HepG2 (cell line): ENCODE results near the gene HECTD1. TPM values are rescaled to one million over a fixed set of nuclear protein-coding genes. Genes with fewer than 3 reads are reported as not detected.

Experiments
- CHCHD3 ChIP-seq: sonication (generic); formaldehyde crosslinking; IDR thresholded peaks from 2 replicates; pipeline ENCODE4 v1.8.0; 2022; ENCODE audit warnings: mild to moderate bottlenecking, missing genetic modification reagents, moderate library complexity
- ETV6 ChIP-seq: sonication (generic); formaldehyde crosslinking; conservative IDR thresholded peaks from 2 replicates; pipeline ENCODE4 v1.4.0; 2020; ENCODE audit warnings: missing genetic modification reagents
- LBX2 ChIP-seq: sonication (generic); formaldehyde crosslinking; IDR thresholded peaks from 2 replicates; pipeline ENCODE4 v1.5.0; 2020; ENCODE audit warnings: missing genetic modification reagents, mild to moderate bottlenecking, borderline replicate concordance
- NFIB ChIP-seq: sonication (generic); formaldehyde crosslinking; IDR thresholded peaks from 2 replicates; pipeline ENCODE4 v1.9.0; 2021; ENCODE audit warnings: missing genetic modification reagents, mild to moderate bottlenecking, borderline replicate concordance
- PITX1 ChIP-seq: sonication (generic); formaldehyde crosslinking; IDR thresholded peaks from 2 replicates; pipeline ENCODE4 v1.5.1; 2020; ENCODE audit warnings: mild to moderate bottlenecking, missing genetic modification reagents
- SMYD3 ChIP-seq: sonication (generic); formaldehyde crosslinking; IDR thresholded peaks from 2 replicates; pipeline ENCODE4 v1.8.1; 2023; ENCODE audit warnings: mild to moderate bottlenecking, missing genetic modification reagents
- SRSF4 ChIP-seq: fragments of 200-400 bp; formaldehyde crosslinking; IDR thresholded peaks from one replicate; pipeline ENCODE4 v1.6.1; 2018; ENCODE audit warnings: mild to moderate bottlenecking, low read depth, low read length, moderate library complexity; ENCODE audit not compliant: poor library complexity, severe bottlenecking
- THRA ChIP-seq: sonication (generic); formaldehyde crosslinking; IDR thresholded peaks from 2 replicates; pipeline ENCODE4 v1.4.0; 2020; ENCODE audit warnings: missing genetic modification reagents, borderline replicate concordance
- ZKSCAN8 ChIP-seq: IDR thresholded peaks from 2 replicates; pipeline ENCODE4 v1.6.1; 2016; ENCODE audit warnings: borderline replicate concordance, missing genetic modification reagents, missing compliant biosample characterization
- ZNF180 ChIP-seq: sonication (generic); formaldehyde crosslinking; IDR thresholded peaks from 2 replicates; pipeline ENCODE4 v1.4.0; 2020; ENCODE audit warnings: low read depth, missing genetic modification reagents, borderline replicate concordance
- ZNF326 ChIP-seq: sonication (generic); formaldehyde crosslinking; IDR thresholded peaks from 2 replicates; pipeline ENCODE4 v1.4.0; 2020; ENCODE audit warnings: missing genetic modification reagents, borderline replicate concordance
- ZNF350 ChIP-seq: sonication (generic); formaldehyde crosslinking; IDR thresholded peaks from 2 replicates; pipeline ENCODE4 v1.4.0; 2020; ENCODE audit warnings: mild to moderate bottlenecking, low read depth, missing genetic modification reagents, borderline replicate concordance
- ZNF572 ChIP-seq: sonication (generic); formaldehyde crosslinking; IDR thresholded peaks from 2 replicates; pipeline ENCODE4 v1.5.1; 2020; ENCODE audit warnings: mild to moderate bottlenecking, missing genetic modification reagents
- ZNF589 ChIP-seq: sonication (generic); formaldehyde crosslinking; conservative IDR thresholded peaks from 2 replicates; pipeline ENCODE4 v1.8.0; 2022; ENCODE audit warnings: mild to moderate bottlenecking, moderate library complexity, missing genetic modification reagents
- ZNF691 ChIP-seq: sonication (generic); formaldehyde crosslinking; IDR thresholded peaks from 2 replicates; pipeline ENCODE4 v1.4.0; 2020; ENCODE audit warnings: missing genetic modification reagents, low read depth, mild to moderate bottlenecking, borderline replicate concordance
- ZNF782 ChIP-seq: sonication (generic); formaldehyde crosslinking; IDR thresholded peaks from 2 replicates; pipeline ENCODE4 v1.4.0; 2020; ENCODE audit warnings: missing genetic modification reagents, mild to moderate bottlenecking, borderline replicate concordance
- polyA plus RNA-seq, 8 experiments: library from polyadenylated mRNA; depleted of rRNA in 3 of 8; stranded (reverse) in 7 of 8; unstranded in 1 of 8; fragments of >200 nt; fragmentation: Illumina TruSeq in 4 of 8; extraction: Trizol in 4 of 8; gene quantifications; 2 replicates each; pipeline versions ENCODE4 v1.2.1 to v1.2.3, GENCODE V29; 2011 to 2016; ENCODE audit warnings: low read depth in 4 of 8, missing spikeins in 1 of 8, mixed read lengths in 1 of 8; ENCODE audit not compliant: insufficient read depth in 1 of 8
- total RNA-seq, 5 experiments: library from RNA; depleted of rRNA; stranded (reverse); fragments of >200 nt; fragmentation: Illumina TruSeq; extraction: Trizol; gene quantifications; 2 replicates each; pipeline ENCODE4 v1.2.3, GENCODE V29; 2016; ENCODE audit warnings: low read depth in 1 of 5
- TF ChIP-seq, protein P1 (sequence below): sonication (generic); formaldehyde crosslinking; conservative IDR thresholded peaks from 2 replicates; pipeline ENCODE4 v1.8.0; 2022; ENCODE audit warnings: mild to moderate bottlenecking, moderate library complexity, missing genetic modification reagents
- TF ChIP-seq, protein P2 (sequence below): sonication (generic); formaldehyde crosslinking; IDR thresholded peaks from 2 replicates; pipeline ENCODE4 v1.4.0; 2020; ENCODE audit warnings: mild to moderate bottlenecking, missing genetic modification reagents
- TF ChIP-seq, protein P3 (sequence below): IDR thresholded peaks from 2 replicates; pipeline ENCODE4 v1.6.1; 2016; ENCODE audit warnings: low read depth, borderline replicate concordance

The HECTD1 gene
- total and polyA plus RNA-seq, 2 of the 13 experiments (the other 11 are each of a cell fraction or from before 2014, with no cell fraction given), result 312 to 560 TPM

DNA sequence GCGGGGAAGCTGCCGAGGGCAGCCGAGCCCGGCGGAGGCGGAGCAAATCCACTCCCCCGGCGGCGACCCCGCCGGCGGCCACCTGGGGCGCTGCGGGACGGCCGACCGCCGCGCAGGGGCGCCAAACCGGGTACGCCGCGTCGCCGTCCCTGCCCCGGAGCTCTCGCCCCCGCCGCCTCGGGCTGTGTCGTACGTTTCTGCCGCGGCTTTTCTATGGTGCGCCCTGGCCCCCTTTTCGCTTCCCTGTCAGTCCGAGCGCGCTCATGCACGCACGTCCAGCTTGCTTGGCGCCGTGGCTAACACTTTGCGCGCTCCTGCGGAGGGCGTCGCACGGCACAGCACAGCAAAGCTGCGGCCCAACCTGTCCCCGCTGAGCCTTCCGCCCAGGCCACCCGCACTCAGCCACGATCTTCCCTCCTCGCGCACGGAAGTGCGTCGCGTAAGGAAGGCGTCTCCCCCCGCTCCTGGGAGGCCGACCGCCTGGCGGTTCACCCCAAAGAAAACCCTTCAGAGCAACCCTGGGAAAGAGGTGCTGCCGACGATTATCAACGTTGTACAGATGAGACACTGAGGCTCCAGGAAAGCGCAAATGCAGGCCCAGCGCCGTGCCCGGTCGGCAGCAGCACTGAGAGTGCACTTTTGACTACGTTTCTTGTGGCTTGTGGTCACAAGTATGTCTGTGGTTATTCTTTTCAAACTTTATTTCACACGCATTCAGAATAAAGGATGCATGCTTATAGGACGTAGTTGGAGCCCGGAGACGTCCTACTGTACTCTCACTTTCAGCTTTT lies at the start of gene HECTD1 (continued):
- TF ChIP-seq, protein P1, sequence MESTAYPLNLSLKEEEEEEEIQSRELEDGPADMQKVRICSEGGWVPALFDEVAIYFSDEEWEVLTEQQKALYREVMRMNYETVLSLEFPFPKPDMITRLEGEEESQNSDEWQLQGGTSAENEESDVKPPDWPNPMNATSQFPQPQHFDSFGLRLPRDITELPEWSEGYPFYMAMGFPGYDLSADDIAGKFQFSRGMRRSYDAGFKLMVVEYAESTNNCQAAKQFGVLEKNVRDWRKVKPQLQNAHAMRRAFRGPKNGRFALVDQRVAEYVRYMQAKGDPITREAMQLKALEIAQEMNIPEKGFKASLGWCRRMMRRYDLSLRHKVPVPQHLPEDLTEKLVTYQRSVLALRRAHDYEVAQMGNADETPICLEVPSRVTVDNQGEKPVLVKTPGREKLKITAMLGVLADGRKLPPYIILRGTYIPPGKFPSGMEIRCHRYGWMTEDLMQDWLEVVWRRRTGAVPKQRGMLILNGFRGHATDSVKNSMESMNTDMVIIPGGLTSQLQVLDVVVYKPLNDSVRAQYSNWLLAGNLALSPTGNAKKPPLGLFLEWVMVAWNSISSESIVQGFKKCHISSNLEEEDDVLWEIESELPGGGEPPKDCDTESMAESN (CRISPR knock-in tag), result peak; percentile 99
- TF ChIP-seq, protein P2, sequence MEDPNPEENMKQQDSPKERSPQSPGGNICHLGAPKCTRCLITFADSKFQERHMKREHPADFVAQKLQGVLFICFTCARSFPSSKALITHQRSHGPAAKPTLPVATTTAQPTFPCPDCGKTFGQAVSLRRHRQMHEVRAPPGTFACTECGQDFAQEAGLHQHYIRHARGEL (CRISPR knock-in tag), result peak; percentile 99
- TF ChIP-seq SRSF4 (no peak), ZNF350 (CRISPR knock-in tag) (peak; percentile 99), PITX1 (CRISPR knock-in tag) (peak; percentile 97), SMYD3 (CRISPR knock-in tag) (peak; percentile 95; the same call in 1 of the 2 replicates), ETV6 (peak; percentile 93), NFIB (no peak), ZNF782 (CRISPR knock-in tag) (peak; percentile 100), CHCHD3 (peak; percentile 97), ZNF326 (no peak; the same call in 1 of the 2 replicates), LBX2 (CRISPR knock-in tag) (peak; percentile 99), THRA (CRISPR knock-in tag) (peak; percentile 81), ZNF691 (CRISPR knock-in tag) (peak; percentile 99), ZNF589 (peak; percentile 100), ZNF180 (CRISPR knock-in tag) (peak; percentile 90; the same call in 1 of the 2 replicates), ZKSCAN8 (CRISPR knock-in tag) (no peak; the same call in 1 of the 2 replicates), ZNF572 (CRISPR knock-in tag) (peak; percentile 100)
- TF ChIP-seq, protein P3, sequence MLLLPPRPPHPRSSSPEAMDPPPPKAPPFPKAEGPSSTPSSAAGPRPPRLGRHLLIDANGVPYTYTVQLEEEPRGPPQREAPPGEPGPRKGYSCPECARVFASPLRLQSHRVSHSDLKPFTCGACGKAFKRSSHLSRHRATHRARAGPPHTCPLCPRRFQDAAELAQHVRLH, result peak; percentile 97
